HG03521 (cell line): ENCODE measurements around the gene MYL5.
"Not testable (repeated sequence)": the region's sequence is repeated elsewhere in the genome, so short reads cannot be mapped to it uniquely, and the experiment has no call there.

Experiments
- ATAC-seq: cut with Tn5 transposase; IDR thresholded peaks from one replicate; pipeline ENCODE4 v1.9.1; 2021; ENCODE audit warnings: mild to moderate bottlenecking, moderate library complexity; ENCODE audit not compliant: unreplicated experiment

The MYL5 gene

DNA sequence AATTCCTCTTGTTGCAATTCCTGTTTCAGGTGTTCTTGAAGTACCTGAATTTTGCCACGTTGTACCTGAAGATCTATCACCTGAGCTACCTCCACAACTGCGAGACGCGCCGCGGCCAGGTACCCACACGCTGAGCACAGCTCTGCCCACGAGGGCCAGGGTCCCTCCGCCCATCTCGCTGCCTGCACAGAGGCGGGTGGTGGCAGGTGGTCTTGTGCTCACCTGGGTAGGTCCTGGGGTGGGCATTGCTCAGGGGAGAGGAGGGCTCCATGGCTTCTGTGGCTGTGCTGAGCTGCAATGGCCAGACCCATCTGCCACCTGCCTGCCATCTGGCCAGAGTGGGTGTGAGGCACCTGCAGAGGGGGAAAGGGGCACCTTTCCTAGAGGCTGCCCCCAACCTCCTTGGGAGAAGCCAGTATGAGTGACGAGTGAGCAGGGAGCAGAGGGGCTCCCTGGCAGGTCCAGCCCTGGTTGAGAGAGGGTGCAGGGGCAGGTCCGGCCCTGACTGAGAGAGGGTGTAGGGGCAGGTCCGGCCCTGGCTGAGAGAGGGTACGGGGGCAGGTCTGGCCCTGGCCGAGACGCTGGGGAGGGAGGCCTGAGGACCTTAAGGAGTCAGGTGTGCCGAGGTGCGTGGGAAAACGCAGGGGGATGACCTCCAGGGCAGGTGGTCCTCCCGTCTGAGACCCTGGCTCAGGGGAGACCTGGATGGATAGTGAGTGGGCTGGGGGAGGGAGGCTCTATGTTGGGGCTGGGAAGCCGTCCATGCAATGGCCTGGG lies 38.3 kb upstream of the MYL5 start:
- ATAC-seq, result no peak

DNA sequence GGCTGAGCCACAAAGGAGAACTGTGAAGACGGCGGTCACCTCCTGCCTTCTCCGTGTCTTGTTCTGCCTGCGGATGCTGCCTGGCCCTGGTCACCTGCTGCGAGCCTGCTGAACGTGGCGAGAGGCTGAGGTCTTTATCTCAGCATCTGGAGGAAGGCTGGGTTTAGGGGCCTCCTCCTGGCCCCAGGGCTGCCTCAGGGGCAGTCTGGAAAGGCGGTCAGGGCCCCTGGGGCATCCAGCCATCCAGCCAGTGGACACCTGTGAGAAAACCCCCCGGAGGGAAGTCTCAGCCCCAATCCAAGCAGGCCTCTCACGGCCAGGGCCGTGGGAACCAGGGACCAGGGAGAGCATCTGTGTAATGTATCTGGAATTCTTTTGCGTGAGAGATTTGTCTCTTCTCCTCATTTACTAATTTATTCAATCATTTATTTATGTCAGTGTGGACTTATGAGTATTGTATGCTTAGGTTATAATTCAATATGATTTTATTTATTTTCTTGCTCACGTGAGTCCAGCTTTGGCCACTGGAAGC lies 37.6 kb upstream of the MYL5 start:
- ATAC-seq, result no peak

DNA sequence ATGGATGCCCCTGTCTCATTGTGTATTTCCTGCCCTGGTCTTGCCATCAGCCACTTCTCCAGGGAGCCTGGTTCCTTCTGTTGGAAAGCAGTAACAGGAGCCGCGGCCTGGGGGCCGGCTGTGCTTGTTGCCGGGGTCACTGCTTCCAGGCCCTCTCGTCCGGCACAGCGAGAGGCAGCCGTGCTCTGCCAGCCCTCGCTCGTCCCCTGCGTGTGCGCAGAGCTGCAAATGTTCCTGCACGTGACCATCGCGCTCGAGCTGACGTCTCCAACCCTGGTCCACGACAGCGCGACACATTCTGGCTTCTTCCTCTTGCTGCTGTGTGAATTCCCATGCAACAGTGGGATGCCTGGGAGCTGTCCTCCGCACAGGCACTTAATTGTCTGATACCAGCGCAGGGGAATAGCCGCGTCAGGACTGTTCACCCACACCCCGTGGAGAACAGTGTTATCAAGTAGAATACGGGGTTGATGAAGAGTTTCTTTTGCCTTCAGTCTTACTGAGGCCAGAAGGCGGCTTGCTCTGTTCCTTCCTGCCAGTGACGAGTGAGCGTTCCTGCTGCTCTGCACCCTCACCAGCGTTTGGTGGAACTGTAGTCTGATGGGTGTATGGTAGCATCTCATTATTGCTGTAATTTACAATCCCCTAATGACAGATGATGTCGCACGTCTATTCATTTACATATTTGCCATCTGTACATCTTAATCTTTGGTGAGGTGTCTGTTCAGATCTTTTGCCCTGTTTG lies 36.6 kb upstream of the MYL5 start:
- ATAC-seq, result no peak

DNA sequence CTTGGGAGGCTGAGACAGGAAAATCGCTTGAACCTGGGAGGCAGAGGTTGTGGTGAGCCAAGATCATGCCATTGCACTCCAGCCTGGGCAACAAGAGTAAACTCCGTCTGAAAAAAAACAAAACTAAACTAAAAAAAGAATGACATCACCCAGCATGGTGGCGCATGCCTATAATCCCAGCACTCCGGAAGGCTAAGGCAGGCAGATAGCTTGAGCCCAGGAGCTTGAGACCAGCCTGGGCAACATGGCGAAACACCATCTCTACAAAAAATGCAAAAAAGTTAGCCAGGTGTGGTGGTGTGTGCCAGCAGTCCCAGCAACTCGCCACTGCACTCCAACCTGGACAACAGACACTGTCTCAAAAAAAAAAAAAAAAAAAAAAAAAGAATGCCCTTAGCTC lies 32.0 kb upstream of the MYL5 start:
- ATAC-seq, result not testable (repeated sequence)

DNA sequence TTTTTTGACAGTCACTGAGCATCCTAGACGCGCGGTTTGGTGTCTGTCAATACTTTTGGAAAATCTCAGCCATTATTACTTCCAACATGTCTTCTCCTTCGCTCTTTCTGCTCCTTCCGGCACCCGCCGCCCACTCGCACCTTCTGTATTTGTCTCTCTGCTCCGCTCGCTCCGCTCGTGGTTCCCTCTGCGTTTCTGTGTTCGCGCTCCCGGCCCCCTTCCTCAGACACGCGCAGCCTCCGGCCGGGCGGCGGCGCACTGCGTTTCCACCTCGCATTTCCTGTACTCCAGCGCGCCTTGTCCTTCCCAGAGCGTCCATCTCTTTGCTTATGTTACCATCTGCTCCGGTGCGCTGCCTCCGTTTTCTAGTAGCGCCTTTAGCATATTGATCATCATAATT lies 27.9 kb upstream of the MYL5 start:
- ATAC-seq, result no peak

DNA sequence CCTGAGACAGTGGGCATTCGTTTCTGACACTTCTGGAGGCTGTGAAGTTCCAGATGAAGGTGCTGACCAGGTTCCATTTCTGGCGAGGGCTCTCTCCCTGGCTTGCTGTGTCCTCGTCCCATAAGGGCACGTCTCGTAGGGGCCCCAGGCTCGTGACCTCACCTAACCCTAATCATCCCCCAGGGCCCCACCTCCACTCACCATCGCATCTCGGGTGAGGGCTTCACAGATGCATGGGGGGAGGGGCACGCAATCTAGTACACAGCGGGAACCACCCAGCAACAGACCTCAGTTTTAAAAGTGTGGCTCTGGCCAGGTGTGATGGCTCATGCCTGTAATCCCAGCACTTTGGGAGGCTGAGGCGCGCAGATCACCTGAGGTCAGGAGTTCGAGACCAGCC lies 26.9 kb upstream of the MYL5 start:
- no peak for ATAC-seq

DNA sequence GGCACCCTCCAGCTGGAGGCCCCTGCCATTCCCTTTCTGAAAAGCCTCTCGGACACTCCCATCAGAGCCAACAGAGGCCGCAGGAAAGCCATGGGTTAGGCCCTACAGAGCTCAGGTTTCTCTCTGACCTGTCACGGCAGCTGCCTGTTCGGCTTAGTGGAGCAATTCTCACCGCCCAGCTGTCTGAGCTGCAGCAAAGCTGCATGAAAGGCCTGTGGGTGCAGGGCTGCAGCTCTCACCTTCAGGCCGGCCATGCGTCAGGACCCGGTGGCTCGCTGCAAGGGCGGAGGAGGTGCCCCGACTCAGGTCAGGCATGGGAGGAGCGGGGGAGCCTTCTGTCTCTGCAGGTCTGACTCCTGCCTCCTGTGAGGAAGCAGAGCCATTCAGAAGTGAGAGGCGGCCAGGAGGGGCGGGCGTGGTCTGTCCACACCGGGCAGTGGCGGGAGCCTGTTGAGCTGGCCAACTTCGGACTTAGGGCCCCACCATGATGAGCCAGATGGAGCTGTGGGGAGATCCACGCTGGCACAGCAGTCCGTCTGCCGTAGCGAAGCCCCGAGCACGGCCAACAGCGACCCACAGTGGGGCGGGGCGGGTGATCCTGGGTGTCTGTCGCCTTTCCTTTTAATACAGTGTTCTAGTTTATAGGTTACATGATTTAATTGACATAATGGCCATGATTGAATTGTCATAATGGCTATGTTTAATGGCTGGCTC lies 25.6 kb upstream of the MYL5 start:
- no peak for ATAC-seq

DNA sequence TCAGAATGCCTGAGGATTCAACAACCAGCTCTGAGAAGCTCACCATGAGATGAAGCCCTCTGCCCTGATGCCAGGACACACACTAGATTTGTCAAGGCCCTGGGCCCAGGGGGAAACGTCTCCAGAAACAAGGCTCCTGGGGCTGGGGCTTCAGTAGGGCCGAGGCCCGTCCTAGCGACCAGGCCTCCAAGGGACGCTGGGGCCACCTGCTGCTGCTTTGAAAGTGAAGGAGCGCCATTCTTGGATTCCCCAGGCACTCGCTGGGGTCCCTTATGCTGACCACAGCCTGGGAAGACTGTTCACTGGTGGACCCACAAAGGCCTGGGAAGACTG lies 25.1 kb upstream of the MYL5 start:
- no peak for ATAC-seq

DNA sequence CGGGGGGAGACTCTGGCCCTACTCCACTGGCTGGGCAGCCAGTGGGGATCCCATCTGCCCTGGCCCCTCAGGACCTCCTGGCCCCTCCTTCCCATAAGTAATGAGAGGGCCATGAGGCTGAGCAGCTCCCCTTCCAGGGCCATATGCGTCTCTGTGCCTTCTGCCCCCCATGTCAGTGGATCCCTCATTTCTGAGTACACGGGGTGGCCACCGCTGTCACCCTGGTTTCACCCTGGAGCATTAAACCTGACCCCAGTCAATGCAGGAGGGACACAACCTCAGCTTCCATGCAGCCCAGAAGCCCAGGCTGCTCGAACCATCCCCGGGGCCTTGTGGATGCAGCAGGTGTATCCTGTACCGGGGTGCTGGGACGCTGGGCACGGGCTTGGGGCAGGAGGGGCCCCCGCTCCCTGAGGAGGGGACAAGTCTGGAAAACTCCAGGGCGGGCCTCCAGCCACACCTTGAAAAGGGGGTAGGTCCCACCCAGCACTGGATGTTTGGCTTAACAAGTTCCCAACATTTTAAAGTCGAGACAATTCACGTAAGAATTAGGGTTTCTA lies 24.5 kb upstream of the MYL5 start:
- ATAC-seq, result no peak

DNA sequence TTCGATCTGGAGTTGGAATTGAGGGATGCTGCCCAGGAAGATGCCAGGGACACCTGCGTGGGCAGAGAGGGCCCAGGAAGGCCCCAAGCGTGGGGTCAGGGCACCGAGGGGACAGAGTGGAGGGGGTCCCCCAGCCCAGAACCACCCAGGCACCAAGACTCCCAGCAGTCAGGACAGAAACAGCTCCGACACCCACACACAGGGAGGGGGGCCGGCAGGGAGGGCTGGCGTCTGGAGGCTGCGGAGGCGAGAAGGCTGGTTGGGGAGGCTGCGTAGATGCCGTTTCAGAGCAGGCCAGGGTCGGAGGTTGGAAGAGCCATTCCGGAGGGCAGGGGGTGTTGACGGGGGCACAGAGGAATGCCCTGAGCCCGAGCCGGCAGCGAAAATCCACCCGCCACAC lies 23.9 kb upstream of the MYL5 start:
- ATAC-seq, result no peak

DNA sequence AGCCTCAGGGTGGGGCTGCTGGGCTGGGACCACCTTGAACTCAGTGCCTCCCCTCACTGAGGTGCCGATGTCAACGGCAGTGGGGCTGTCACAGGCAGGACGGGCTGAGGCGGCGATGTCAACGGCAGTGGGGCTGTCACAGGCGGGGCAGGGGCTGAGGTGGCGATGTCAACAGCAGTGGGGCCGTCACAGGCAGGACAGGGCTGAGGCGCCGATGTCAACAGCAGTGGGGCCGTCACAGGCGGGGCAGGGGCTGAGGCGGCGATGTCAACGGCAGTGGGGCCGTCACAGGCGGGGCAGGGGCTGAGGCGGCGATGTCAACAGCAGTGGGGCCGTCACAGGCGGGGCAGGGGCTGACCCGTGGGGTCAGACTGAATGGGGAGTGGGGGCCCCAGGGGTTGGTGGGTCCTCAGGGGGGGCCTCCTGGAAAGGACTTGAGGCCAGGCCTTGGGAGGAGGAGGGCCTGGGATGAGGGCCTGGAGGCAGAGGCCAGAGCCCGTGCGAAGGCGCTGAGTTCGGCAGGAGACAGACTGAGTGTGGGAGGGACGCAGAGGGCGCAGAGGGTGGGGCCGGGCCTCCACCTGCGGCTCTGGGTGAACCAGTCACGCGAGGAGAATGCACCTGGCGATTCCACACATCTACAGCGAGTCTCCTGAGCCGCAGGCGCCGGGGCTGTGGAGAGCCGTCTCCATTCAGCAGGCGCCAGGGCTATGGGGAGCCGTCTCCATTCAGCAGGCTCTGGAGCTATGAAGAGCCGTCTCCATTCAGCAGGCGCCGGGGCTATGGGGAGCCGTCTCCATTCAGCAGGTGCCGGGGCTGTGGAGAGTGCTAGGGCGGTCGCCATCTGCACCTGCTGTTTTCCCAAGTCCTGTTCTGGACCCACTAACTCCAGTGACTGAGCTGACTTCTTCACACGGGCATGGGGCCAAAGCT lies 23.1 kb upstream of the MYL5 start:
- ATAC-seq, result no peak

DNA sequence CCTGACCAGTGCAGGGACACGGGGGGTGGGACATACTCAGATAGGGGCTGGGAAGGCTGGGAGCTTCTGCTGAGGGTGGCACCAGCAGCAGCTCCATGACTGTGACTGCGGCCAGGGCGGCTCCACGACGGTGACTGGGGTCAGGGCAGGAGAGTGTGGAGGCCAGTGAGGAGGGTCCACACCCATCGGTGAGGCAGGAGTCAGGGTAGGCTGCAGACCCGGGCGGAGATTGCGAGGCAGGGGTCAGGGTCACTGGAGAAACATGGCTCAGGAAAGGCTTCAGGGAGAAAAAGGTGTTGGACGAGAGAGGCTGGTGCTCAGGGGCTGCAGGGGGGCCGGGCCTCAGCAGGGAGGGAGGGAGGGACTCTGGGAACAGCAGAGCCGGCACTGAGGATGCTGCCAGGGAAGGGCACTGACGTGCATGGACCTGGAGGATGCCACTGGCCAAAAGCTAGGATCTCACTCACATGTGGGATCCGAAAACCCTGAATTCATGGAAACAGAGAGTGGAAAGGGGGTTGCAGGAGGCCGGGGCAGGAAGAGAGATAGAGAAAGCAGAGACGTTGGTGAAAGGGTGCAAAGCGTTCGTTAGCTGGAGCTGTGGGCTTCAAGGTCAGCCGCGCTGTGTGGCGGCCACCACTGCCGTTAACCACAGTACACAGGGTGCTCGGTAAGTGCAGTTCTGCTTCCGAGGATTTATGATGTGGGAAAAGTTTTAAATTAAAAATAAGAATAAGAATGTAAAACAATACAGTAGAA lies 22.3 kb upstream of the MYL5 start:
- no peak for ATAC-seq

DNA sequence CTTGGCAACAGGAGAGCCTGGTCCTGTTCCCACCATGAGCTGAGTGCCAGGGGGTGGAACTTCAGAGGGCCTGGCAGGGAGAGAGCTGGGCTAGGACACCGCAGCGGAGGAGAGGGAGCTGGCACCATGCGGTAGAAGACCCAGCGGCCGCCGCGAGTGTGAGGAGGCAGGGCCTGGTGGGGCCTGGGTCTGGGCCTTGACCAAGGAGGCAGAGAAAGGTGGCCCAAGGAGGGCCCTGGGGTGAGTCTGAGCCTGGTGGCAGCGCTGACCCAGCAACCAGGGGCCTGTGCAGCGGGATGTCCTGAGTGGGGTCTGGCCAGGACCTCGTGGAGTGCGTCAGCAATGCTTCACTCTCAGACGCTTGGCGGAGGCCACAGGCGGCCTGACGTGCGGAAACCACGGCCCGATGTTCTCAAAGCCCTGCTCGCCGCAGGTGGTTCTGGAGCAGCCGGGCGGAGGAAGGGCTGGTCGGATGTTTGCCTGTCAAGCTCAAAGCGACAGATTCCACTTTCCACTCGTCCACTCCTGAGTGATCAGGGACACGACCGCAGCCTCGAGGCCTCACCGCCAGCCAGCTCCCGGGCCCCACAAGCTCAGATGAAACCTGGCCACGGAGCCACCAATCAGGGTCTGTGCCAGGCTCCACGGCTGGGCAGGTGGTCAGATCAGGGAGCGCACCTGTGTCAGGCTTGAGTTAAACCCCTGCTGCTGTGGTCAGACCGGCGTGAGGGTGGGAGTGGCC lies 21.1 kb upstream of the MYL5 start:
- ATAC-seq, result no peak

DNA sequence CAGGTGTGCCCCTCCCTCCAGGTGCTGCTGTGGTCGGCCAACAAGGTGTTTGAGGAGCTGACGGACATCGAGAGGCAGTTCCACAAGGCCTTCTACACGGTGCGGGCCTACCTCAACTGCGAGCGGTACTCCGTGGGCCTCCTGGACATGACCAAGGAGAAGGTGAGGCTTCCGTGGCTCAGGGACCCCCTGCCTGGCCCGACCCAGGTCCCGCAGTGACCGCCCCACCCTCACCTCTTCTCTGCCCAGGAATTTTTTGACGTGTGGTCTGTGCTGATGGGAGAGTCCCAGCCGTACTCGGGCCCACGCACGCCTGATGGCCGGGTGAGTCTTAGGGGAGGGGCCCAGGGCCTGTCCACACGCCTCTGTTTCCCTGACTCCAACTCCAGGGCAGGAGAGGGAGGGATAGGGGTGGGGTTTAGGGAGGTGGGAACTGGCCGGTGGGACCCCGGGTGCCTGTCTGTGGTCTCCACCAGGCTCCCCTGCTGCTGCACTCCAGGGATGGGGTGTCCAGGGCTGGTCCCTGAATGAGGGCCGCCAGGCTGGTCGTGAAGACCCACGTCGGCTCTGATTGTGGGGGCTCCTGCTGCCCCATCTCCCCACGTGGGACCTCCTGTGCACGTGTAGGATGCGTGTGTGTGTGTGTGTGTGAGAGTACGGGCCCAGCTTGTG lies 20.4 kb upstream of the MYL5 start:
- ATAC-seq, result no peak

DNA sequence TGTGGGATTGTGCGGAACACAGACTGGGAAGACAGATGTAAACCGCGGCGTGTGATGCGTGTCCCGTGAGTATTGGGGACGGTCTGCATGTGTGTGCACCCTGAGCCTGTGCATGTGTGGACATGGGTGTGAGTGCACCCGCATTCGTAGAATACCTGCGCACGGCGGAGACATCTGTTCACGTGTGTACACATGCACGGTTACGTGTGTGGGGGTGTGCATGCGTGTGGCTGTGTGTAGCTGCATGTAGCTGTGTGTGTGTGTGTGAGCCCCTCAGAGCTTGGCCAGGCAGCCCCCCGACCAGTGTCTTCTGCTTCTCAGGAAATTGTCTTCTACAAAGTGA lies 19.9 kb upstream of the MYL5 start:
- ATAC-seq, result no peak

DNA sequence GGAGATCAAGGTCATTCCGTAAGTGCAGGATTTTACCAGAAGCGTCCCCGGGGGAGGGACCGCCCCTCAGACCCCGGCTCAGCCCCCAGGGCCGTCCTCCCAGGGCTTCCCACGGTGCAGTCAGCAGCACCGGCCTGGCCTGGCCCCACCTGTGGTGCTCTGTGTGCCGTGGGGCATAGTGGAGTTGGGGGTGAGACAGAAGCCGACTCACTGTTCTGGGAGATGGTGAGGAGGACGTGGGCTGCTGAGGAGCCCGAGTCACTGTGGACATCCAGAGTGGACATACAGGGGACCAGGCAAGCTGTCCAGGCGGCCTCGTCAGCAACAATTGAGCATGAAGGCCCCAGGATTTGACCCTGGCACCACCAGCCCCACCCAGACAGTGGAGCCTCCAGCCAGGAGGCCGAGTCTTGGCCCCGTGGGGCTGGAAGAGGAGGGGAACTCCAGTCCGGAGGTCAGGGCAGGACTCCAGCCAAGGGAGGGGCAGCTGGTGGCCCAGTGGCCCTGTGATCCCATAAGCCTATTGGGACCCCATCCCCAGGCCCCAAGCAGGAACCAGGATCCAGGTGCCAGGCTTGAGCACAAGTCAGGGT lies 19.4 kb upstream of the MYL5 start:
- no peak for ATAC-seq

DNA sequence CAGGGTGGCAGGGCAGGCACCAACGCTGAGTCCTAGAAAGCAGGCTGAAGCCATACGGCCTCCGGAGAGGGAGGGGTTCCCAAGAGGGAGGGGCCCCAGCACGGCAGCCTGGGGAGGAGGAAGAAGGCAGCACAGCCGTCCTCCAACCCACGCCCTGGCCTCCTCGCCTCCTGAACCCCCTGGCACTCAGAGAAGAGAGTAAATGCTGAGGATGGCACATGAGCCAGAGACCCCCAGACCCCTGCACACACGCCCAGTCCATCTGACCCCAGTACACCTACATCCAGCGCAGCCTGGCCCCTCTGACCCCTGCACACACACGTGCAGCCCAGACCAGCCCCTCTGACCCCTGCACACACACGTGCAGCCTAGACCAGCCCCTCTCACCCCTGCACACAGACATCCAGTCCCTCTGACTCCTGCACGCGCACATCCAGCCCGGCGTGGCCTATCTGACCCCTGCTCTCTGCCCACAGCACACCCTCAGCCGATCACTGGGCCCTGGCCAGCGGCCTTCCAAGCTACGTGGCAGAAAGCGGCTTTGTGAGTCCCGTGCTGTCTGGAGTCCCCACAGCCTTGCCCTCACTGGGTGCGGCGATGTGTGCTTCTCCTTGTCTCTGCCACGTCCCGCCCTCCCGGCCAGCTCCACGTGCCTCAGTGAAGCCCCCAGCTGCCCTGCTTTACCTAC lies 18.7 kb upstream of the MYL5 start:
- no peak for ATAC-seq
